K562 (cell line): ENCODE data around the gene FETUB. TPM values are rescaled to one million over a fixed set of nuclear protein-coding genes. Genes with fewer than 3 reads are reported as not detected.

Experiments used
- ATAC-seq: fragments of 200-7000 bp; cut with Tn5 transposase; 3 replicates; pipeline ENCODE4 v1.9.1; 2020; ENCODE audit warnings: moderate library complexity
- BruUV-seq: library from RNA; stranded (reverse); fragments of 400-500 nt; replicated peaks from 2 replicates; lab custom pipeline; 2021; lab: Mats Ljungman, UMichigan
- CTCF ChIA-PET: fragments of 300-600 bp; formaldehyde crosslinking; extraction: SDS; loops from one replicate; lab custom pipeline; 2021; ENCODE audit warnings: low intra/inter-chr PET ratio; lab: Yijun Ruan, JAX
- POLR2A ChIA-PET: fragments of 300-600, 350-650 bp; sonication (Branson Sonifier 250); formaldehyde crosslinking; extraction: SDS; loops from one replicate; lab custom pipeline; 2021; ENCODE audit warnings: antibody characterized with exemption, inconsistent platforms; lab: Yijun Ruan, JAX
- DNase-seq, 4 experiments: peaks; one replicate each; pipeline versions ENCODE4 v3.0.0 to v3.0.0-alpha.2; 2011 to 2018; ENCODE audit warnings: low spot score in 3 of 4, mixed read lengths in 3 of 4; ENCODE audit errors: extremely low read depth in 1 of 4
- FAIRE-seq: peaks from 2 replicates; lab custom pipeline; 2011; peaks lifted over from hg19 to GRCh38; lab: Jason Lieb, UNC
- H2AFZ ChIP-seq: 2 replicates; pipeline ENCODE4 v1.6.0; 2011; ENCODE audit warnings: low read depth, low read length, control low read depth, inconsistent platforms
- H3K27ac ChIP-seq: fragments of 200-600 bp; 3 replicates; pipeline ENCODE4 v1.8.0; 2011; ENCODE audit warnings: low read depth, mild to moderate bottlenecking, control low read depth, inconsistent platforms, low read length, moderate library complexity, mixed read lengths; ENCODE audit errors: extremely low read depth
- H3K27me3 ChIP-seq, 2 experiments: fragments of 300-600 bp in 1 of 2; 2 replicates in 1 of 2; 3 replicates in 1 of 2; pipeline versions ENCODE4 v1.6.0 to v1.8.0; 2011; ENCODE audit warnings: inconsistent platforms in 2 of 2, low read length in 2 of 2, mild to moderate bottlenecking in 1 of 2, mixed read lengths in 1 of 2, moderate library complexity in 1 of 2; ENCODE audit not compliant: control insufficient read depth in 2 of 2, insufficient read depth in 2 of 2
- H3K36me3 ChIP-seq: fragments of 300-600 bp; 3 replicates; pipeline ENCODE4 v1.8.0; 2011; ENCODE audit warnings: mild to moderate bottlenecking, low read length, inconsistent platforms; ENCODE audit not compliant: control insufficient read depth, insufficient read depth
- H3K4me1 ChIP-seq, 2 experiments: fragments of 200-600 bp in 1 of 2; replicated peaks in 1 of 2; 2 replicates in 1 of 2; 3 replicates in 1 of 2; pipeline versions ENCODE4 v1.5.1 to v1.8.0; 2011; ENCODE audit warnings: inconsistent platforms in 2 of 2, low read length in 2 of 2, mild to moderate bottlenecking in 1 of 2, mixed read lengths in 1 of 2, moderate library complexity in 1 of 2; ENCODE audit not compliant: control insufficient read depth in 2 of 2, insufficient read depth in 2 of 2
- H3K4me2 ChIP-seq: 2 replicates; pipeline ENCODE4 v1.6.1; 2011; ENCODE audit warnings: low read length, control low read depth, inconsistent platforms, mixed read lengths; ENCODE audit not compliant: insufficient read depth
- H3K4me3 ChIP-seq: fragments of 200-600 bp; sonication (generic), shearing (Covaris generic); 2 replicates; pipeline ENCODE4 v1.5.1; 2016; ENCODE audit warnings: control low read depth, inconsistent platforms
- H3K79me2 ChIP-seq: fragments of 200-600 bp; 3 replicates; pipeline ENCODE4 v1.8.0; 2011; ENCODE audit warnings: low read length, inconsistent platforms; ENCODE audit not compliant: control insufficient read depth, insufficient read depth
- H3K9ac ChIP-seq, 2 experiments: 2 replicates each; pipeline versions ENCODE4 v1.6.0 to v1.6.1; 2011; ENCODE audit warnings: low read depth in 2 of 2, low read length in 2 of 2, control low read depth in 1 of 2, inconsistent platforms in 1 of 2, mild to moderate bottlenecking in 1 of 2, mixed read lengths in 1 of 2; ENCODE audit not compliant: insufficient read depth in 1 of 2
- H3K9me1 ChIP-seq: one replicate; pipeline ENCODE4 v1.6.0; 2011; ENCODE audit warnings: inconsistent platforms, mild to moderate bottlenecking, low read length, moderate library complexity; ENCODE audit not compliant: control insufficient read depth, insufficient read depth
- H3K9me3 ChIP-seq: replicated peaks from 2 replicates; pipeline ENCODE4 v1.5.1; 2011; ENCODE audit warnings: low read depth, low read length, inconsistent platforms; ENCODE audit not compliant: control insufficient read depth, insufficient read depth
- H4K20me1 ChIP-seq: replicated peaks from 2 replicates; pipeline ENCODE4 v1.6.1; 2011; ENCODE audit warnings: low read length, inconsistent platforms, mixed read lengths; ENCODE audit not compliant: control insufficient read depth, insufficient read depth
- EWSR1 ChIP-seq: fragments of 450-650 bp; IDR thresholded peaks from 2 replicates; pipeline ENCODE4 v1.6.1; 2018; ENCODE audit warnings: borderline replicate concordance, mild to moderate bottlenecking, low read depth, moderate library complexity; ENCODE audit not compliant: partially characterized antibody
- GATAD2B ChIP-seq: fragments of 450-650 bp; IDR thresholded peaks from 2 replicates; pipeline ENCODE4 v1.6.1; 2017; ENCODE audit warnings: mild to moderate bottlenecking, borderline replicate concordance
- GTF2E2 ChIP-seq: fragments of 200-800 bp; sonication (Bioruptor generic); IDR thresholded peaks from 2 replicates; pipeline ENCODE4 v1.6.1; 2016; ENCODE audit warnings: missing genetic modification characterization, missing compliant biosample characterization
- HCFC1 ChIP-seq: IDR thresholded peaks from 2 replicates; pipeline ENCODE4 v1.6.1; 2012; ENCODE audit warnings: low read depth, low read length, improper control_type of control experiment
- MYNN ChIP-seq, 2 experiments: sonication (generic); formaldehyde crosslinking in 1 of 2; IDR thresholded peaks; 2 replicates each; pipeline versions ENCODE4 v1.5.0 to v1.6.1; 2016 to 2020; ENCODE audit warnings: antibody characterized with exemption in 1 of 2, missing genetic modification reagents in 1 of 2
- PHF20 ChIP-seq: fragments of 450-650 bp; IDR thresholded peaks from 2 replicates; pipeline ENCODE4 v1.6.1; 2018; ENCODE audit not compliant: partially characterized antibody
- PTRF ChIP-seq: fragments of 450-650 bp; IDR thresholded peaks from 2 replicates; pipeline ENCODE4 v1.6.1; 2016; ENCODE audit warnings: mild to moderate bottlenecking, missing genetic modification characterization, missing compliant biosample characterization
- SMARCA5 ChIP-seq: fragments of 450-650 bp; IDR thresholded peaks from 2 replicates; pipeline ENCODE4 v1.6.1; 2016
- SRSF1 ChIP-seq: fragments of 200-400 bp; formaldehyde crosslinking; IDR thresholded peaks from 2 replicates; pipeline ENCODE4 v1.6.1; 2017; ENCODE audit warnings: mild to moderate bottlenecking, low read depth, low read length, moderate library complexity
- TARDBP ChIP-seq: fragments of 450-650 bp; IDR thresholded peaks from 2 replicates; pipeline ENCODE4 v1.6.1; 2016
- WGBS: fragments of 100-300 bp; shearing (Covaris generic); methylation state at CpG from one replicate; pipeline ENCODE4 v1.1.6; 2016; ENCODE audit warnings: low coverage, mixed read lengths; ENCODE audit not compliant: insufficient coverage; ENCODE audit errors: missing lambda C conversion rate; 5-methylcytosine and 5-hydroxymethylcytosine counted together
- in situ Hi-C: fragments of 300-500 bp; cut with MboI; formaldehyde crosslinking; loops from 4 replicates; pipeline ENCODE4 v1.15.0; 2018; ENCODE audit warnings: inconsistent platforms, mixed read lengths
- intact Hi-C: fragments of 100-400 bp; cut with micrococcal nuclease; formaldehyde crosslinking; loops from 2 replicates; pipeline ENCODE4 v1.14.2; 2022
- polyA plus RNA-seq, 8 experiments: library from polyadenylated mRNA; depleted of rRNA in 4 of 8; stranded (reverse) in 5 of 8; unstranded in 3 of 8; fragments of >200 nt; fragmentation: Nextera tagmentation in 2 of 8; fragmentation: Illumina TruSeq in 1 of 8; extraction: Ambion mirVana in 2 of 8; extraction: Trizol in 1 of 8; gene quantifications; 2 replicates each; pipeline versions ENCODE4 v1.2.1 to v1.2.3, GENCODE V29; 2011 to 2014; ENCODE audit warnings: inconsistent platforms in 1 of 8, missing spikeins in 1 of 8
- total RNA-seq, 7 experiments: library from RNA; depleted of rRNA in 6 of 7; stranded (reverse); fragments of >200 nt in 6 of 7; fragmentation: Illumina TruSeq in 2 of 7; extraction: Trizol in 2 of 7; gene quantifications; 2 replicates each; pipeline versions ENCODE4 v1.2.1 to v1.2.3, GENCODE V29; 2011 to 2021; ENCODE audit warnings: low replicate concordance in 1 of 7
- TF ChIP-seq, protein P1 (sequence below): sonication (generic); formaldehyde crosslinking; IDR thresholded peaks from 2 replicates; pipeline ENCODE4 v1.8.0; 2022; ENCODE audit warnings: mild to moderate bottlenecking, missing genetic modification reagents
- TF ChIP-seq, protein P2 (sequence below), 3 experiments: fragments of 200-800 bp in 1 of 3; sonication (Bioruptor generic) in 1 of 3; sonication (generic) in 1 of 3; formaldehyde crosslinking in 1 of 3; IDR thresholded peaks; 2 replicates each; pipeline versions ENCODE4 v1.6.1 to v1.8.0; 2016 to 2022; ENCODE audit warnings: mild to moderate bottlenecking in 2 of 3, missing compliant biosample characterization in 2 of 3, missing genetic modification characterization in 2 of 3, missing genetic modification reagents in 1 of 3

FETUB gene
- total and polyA plus RNA-seq, 9 of the 15 experiments (the other 6 are each of a cell fraction or from before 2014, with no cell fraction given), result not detected

GRCh38 chr3:186664506-186664905 is 24.3 kb downstream of the FETUB start:
- H3K9me3 ChIP-seq, result no peaks in the 10 kb centered on the region
- intact Hi-C loops (no loop called here), in situ Hi-C loops (no loop called here)
- no peaks in the 10 kb centered on the region for H4K20me1 ChIP-seq
- no peak overlapping the region for H2AFZ ChIP-seq
- ATAC-seq (no peak), DNase-seq (no peak), FAIRE-seq (no peak)
- peaks cover 11 to 33% of the 10 kb centered on the region in 2 experiments; a peak in 3 of 5 replicates for H3K27me3 ChIP-seq
- ChIA-PET CTCF (no interaction called here), POLR2A (interaction anchor here (0.6 kb wide), 1 partner anchor 61 kb away, joined by 3 read pairs; no protein-coding TSS in a partner anchor)
- H3K4me1 ChIP-seq, result no peaks in the 10 kb centered on the region; a peak in 1 of 5 replicates
- H3K4me2 ChIP-seq, result no peak overlapping the region
- 0% methylated on average over 4 of the region's 4 CpGs for WGBS
- no peak overlapping the region for H3K9ac ChIP-seq
- H3K36me3 ChIP-seq, result no peaks in the 10 kb centered on the region
- H3K27ac ChIP-seq, result no peak overlapping the region
- BruUV-seq, result no TSS peak
- H3K79me2 ChIP-seq, result no peaks in the 10 kb centered on the region
- no peak overlapping the region for H3K4me3 ChIP-seq
- H3K9me1 ChIP-seq, result no peaks in the 10 kb centered on the region
- TF ChIP-seq GATAD2B (no peak), PHF20 (no peak), SRSF1 (no peak), GTF2E2 (no peak), HCFC1 (no peak), PTRF (no peak), EWSR1 (no peak), MYNN (IDR thresholded peaks at IDR 0.05) (no peak), MYNN (CRISPR knock-in tag; IDR thresholded peaks at IDR 0.05) (no peak), SMARCA5 (no peak), TARDBP (no peak)
- TF ChIP-seq, protein P1, sequence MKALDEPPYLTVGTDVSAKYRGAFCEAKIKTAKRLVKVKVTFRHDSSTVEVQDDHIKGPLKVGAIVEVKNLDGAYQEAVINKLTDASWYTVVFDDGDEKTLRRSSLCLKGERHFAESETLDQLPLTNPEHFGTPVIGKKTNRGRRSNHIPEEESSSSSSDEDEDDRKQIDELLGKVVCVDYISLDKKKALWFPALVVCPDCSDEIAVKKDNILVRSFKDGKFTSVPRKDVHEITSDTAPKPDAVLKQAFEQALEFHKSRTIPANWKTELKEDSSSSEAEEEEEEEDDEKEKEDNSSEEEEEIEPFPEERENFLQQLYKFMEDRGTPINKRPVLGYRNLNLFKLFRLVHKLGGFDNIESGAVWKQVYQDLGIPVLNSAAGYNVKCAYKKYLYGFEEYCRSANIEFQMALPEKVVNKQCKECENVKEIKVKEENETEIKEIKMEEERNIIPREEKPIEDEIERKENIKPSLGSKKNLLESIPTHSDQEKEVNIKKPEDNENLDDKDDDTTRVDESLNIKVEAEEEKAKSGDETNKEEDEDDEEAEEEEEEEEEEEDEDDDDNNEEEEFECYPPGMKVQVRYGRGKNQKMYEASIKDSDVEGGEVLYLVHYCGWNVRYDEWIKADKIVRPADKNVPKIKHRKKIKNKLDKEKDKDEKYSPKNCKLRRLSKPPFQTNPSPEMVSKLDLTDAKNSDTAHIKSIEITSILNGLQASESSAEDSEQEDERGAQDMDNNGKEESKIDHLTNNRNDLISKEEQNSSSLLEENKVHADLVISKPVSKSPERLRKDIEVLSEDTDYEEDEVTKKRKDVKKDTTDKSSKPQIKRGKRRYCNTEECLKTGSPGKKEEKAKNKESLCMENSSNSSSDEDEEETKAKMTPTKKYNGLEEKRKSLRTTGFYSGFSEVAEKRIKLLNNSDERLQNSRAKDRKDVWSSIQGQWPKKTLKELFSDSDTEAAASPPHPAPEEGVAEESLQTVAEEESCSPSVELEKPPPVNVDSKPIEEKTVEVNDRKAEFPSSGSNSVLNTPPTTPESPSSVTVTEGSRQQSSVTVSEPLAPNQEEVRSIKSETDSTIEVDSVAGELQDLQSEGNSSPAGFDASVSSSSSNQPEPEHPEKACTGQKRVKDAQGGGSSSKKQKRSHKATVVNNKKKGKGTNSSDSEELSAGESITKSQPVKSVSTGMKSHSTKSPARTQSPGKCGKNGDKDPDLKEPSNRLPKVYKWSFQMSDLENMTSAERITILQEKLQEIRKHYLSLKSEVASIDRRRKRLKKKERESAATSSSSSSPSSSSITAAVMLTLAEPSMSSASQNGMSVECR (CRISPR knock-in tag), result no peak
- TF ChIP-seq, protein P2, sequence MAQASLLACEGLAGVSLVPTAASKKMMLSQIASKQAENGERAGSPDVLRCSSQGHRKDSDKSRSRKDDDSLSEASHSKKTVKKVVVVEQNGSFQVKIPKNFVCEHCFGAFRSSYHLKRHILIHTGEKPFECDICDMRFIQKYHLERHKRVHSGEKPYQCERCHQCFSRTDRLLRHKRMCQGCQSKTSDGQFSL (CRISPR knock-in tag; IDR thresholded peaks at IDR 0.05), result no peak
- TF ChIP-seq, protein P2 (tag; IDR thresholded peaks at IDR 0.05), result no peak
